PC-9 (cell line): ENCODE data around the gene GIGYF2. TPM values are rescaled to one million over a fixed set of nuclear protein-coding genes. Genes with fewer than 3 reads are reported as not detected.

Experiments
- BruUV-seq: library from RNA; stranded (reverse); fragments of 400-500 nt; replicated peaks from 2 replicates; lab custom pipeline; 2021; lab: Mats Ljungman, UMichigan
- CTCF ChIA-PET: fragments of 300-600 bp; sonication (Branson Sonifier 250); formaldehyde crosslinking; loops from one replicate; lab custom pipeline; 2022; ENCODE audit warnings: antibody characterized with exemption; lab: Charles Lee
- POLR2A ChIA-PET: fragments of 300-600 bp; sonication (Branson Sonifier 250); formaldehyde crosslinking; loops from one replicate; lab custom pipeline; 2022; ENCODE audit warnings: antibody characterized with exemption; ENCODE audit not compliant: unreplicated experiment; lab: Charles Lee
- DNase-seq, 2 experiments: peaks; one replicate each; pipeline versions ENCODE4 v3.0.0 to v3.0.0-alpha.2; 2015 to 2022; ENCODE audit warnings: mixed read lengths in 1 of 2
- H2AFZ ChIP-seq: fragments of 200-600 bp; sonication (generic); 2 replicates; pipeline ENCODE4 v1.8.1; 2017; ENCODE audit warnings: antibody characterized with exemption
- H3F3A ChIP-seq: fragments of 200-600 bp; sonication (generic); 2 replicates; pipeline ENCODE4 v1.8.1; 2017; ENCODE audit warnings: antibody characterized with exemption, mild to moderate bottlenecking, low read depth; ENCODE audit not compliant: insufficient read depth
- H3K27ac ChIP-seq: fragments of 200-600 bp; sonication (generic); 2 replicates; pipeline ENCODE4 v1.6.1; 2016; ENCODE audit warnings: mixed run types
- H3K27me3 ChIP-seq: fragments of 200-600 bp; sonication (generic); 2 replicates; pipeline ENCODE4 v1.6.1; 2016; ENCODE audit warnings: low read depth, mixed run types; ENCODE audit not compliant: insufficient read depth
- H3K36me3 ChIP-seq: fragments of 200-600 bp; sonication (generic); 2 replicates; pipeline ENCODE4 v1.6.1; 2016; ENCODE audit warnings: low read depth, mixed run types
- H3K4me1 ChIP-seq: fragments of 200-600 bp; sonication (generic); replicated peaks from 2 replicates; pipeline ENCODE4 v1.6.1; 2016; ENCODE audit warnings: mixed run types; ENCODE audit not compliant: insufficient read depth
- H3K4me2 ChIP-seq: fragments of 200-600 bp; sonication (generic); 2 replicates; pipeline ENCODE4 v1.6.1; 2017; ENCODE audit warnings: mixed run types
- H3K4me3 ChIP-seq: fragments of 200-600 bp; sonication (generic); 2 replicates; pipeline ENCODE4 v1.6.1; 2016; ENCODE audit warnings: mixed run types
- H3K79me2 ChIP-seq: fragments of 200-600 bp; sonication (generic); 2 replicates; pipeline ENCODE4 v1.6.1; 2017; ENCODE audit warnings: low read depth, mixed run types
- H3K9me2 ChIP-seq: fragments of 200-600 bp; sonication (generic); 2 replicates; pipeline ENCODE4 v1.8.1; 2017; ENCODE audit warnings: mild to moderate bottlenecking; ENCODE audit not compliant: insufficient read depth
- H3K9me3 ChIP-seq: fragments of 200-600 bp; sonication (generic); 2 replicates; pipeline ENCODE4 v1.8.1; 2016; ENCODE audit warnings: low read depth; ENCODE audit not compliant: insufficient read depth
- H4K20me1 ChIP-seq: fragments of 200-600 bp; sonication (generic); 2 replicates; pipeline ENCODE4 v1.8.1; 2017; ENCODE audit not compliant: insufficient read depth
- CTCF ChIP-seq: fragments of 200-600 bp; sonication (generic); conservative IDR thresholded peaks from 2 replicates; pipeline ENCODE4 v1.6.1; 2017; ENCODE audit warnings: mixed run types, antibody characterized with exemption, mild to moderate bottlenecking, moderate library complexity
- EZH2 ChIP-seq: fragments of 200-600 bp; sonication (generic); IDR thresholded peaks from 2 replicates; pipeline ENCODE4 v1.8.0; 2017; ENCODE audit warnings: antibody characterized with exemption, low read depth
- intact Hi-C: fragments of 100-400 bp; cut with micrococcal nuclease; formaldehyde crosslinking; loops from one replicate; pipeline ENCODE4 v1.10.0; 2022; ENCODE audit not compliant: unreplicated experiment
- total RNA-seq: library from RNA; stranded (reverse); gene quantifications from 2 replicates; pipeline ENCODE4 v1.2.3, GENCODE V29; 2021

Gene GIGYF2
- total RNA-seq, 1 experiment from 2014 or later: 86.4 TPM

DNA sequence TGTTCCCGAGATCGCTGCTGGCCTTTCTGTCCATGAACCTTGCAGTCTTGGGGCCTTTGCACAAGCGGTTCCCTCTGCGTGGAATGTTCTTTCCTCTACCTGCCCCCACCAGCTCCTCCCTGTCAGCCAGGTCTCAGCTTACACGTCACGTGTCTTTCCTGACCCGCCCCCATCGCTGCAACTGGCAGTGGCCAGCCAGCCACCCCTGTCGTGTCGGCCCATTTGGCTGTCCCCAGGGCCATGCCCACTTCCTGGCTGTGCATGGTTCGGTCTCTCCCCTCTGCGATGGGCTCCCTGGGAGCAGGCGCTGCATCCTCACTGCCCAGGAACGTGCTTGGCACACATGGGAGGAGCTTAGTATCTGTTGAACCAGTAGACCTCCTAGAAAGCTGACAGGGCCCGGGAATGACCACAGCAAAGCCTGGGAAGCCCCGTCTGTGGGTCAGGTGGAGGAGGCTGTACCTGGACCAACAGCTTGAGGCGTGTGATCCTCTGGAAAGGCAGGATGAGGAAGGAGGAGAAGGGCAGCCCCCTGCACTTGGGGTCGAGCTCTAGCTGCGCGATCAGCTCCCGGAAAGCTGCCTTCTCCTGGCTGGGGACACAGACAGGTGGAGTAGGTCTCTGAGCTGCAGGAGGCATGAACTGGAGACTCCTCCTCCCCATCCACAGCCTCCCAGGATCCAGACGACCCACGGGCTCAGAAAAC lies 193.9 kb downstream of the GIGYF2 start:
- BruUV-seq: TSS peak; percentile 69
- H3F3A ChIP-seq: peaks cover 21% of the 10 kb centered on the region; the same call in 1 of the 2 replicates
- H3K27me3 ChIP-seq: no peaks in the 10 kb centered on the region
- H3K9me2 ChIP-seq: no peaks in the 10 kb centered on the region
- H3K4me3 ChIP-seq: no peak overlapping the region
- ChIA-PET POLR2A (interaction anchor here (0.5 to 1.5 kb wide), 5 partner anchors 10 to 98 kb away, joined by 3 to 5 read pairs (median 3); no protein-coding TSS in a partner anchor), CTCF (interaction anchor here (0.6 to 1.3 kb wide), 4 partner anchors 80 to 361 kb away, joined by 3 to 7 read pairs (median 4); partner anchors contain the start of gene ATG16L1)
- H3K79me2 ChIP-seq: no peaks in the 10 kb centered on the region
- H4K20me1 ChIP-seq: no peaks in the 10 kb centered on the region
- peaks cover 3% of the 10 kb centered on the region for H3K4me1 ChIP-seq
- TF ChIP-seq CTCF (no peak), EZH2 (no peak)
- no peaks in the 10 kb centered on the region for H3K36me3 ChIP-seq
- H3K4me2 ChIP-seq: no peak overlapping the region
- no peaks in the 10 kb centered on the region for H3K9me3 ChIP-seq
- no peak overlapping the region for H3K27ac ChIP-seq
- DNase-seq: peak; percentile 62 to 99
- H2AFZ ChIP-seq: no peak overlapping the region
- intact Hi-C loops: loop anchor here (1.0 to 2.0 kb wide), 3 partner anchors 35 to 275 kb away; no protein-coding TSS in a partner anchor

DNA sequence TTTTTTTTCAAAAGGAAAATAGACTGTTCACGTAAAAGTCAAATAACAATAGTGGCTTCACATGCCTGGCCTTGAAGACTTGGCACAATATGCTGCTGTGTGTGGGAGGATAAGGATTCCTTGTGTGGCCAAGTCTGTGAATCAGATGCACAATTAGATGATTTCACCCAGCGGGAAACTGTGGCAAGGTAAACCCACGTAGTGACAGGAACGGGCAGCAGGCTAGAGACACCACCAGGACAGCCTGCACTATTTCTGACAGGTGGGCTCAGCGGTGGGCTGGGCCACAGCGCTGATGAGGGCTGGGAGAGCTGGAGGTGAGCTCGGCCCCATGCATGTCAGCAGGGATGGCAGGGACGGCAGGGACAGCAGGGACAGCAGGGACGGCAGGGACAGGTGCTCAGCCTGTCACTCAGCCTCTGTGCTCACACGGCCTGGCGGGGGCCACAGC lies 194.5 kb downstream of the GIGYF2 start:
- Histone ChIP-seq H3K9me3 (no peaks in the 10 kb centered on the region), H3K4me2 (no peak overlapping the region), H3K79me2 (no peaks in the 10 kb centered on the region), H3K27ac (no peak overlapping the region), H4K20me1 (no peaks in the 10 kb centered on the region), H3K9me2 (no peaks in the 10 kb centered on the region), H3K4me1 (no peaks in the 10 kb centered on the region), H3K4me3 (no peak overlapping the region), H3K27me3 (no peaks in the 10 kb centered on the region), H2AFZ (no peak overlapping the region), H3F3A (peaks cover 21% of the 10 kb centered on the region; the same call in 1 of the 2 replicates), H3K36me3 (no peaks in the 10 kb centered on the region)
- no TSS peak for BruUV-seq
- POLR2A ChIA-PET: interaction anchor here (0.6 to 0.8 kb wide), 2 partner anchors 10 to 45 kb away, joined by 3 read pairs; no protein-coding TSS in a partner anchor
- intact Hi-C loops: loop anchor here (1.0 to 2.0 kb wide), 3 partner anchors 35 to 275 kb away; no protein-coding TSS in a partner anchor
- DNase-seq: no peak
- no peak for TF ChIP-seq CTCF
- no peak for TF ChIP-seq EZH2
- CTCF ChIA-PET: interaction anchor here (0.6 to 1.3 kb wide), 4 partner anchors 80 to 360 kb away, joined by 3 to 7 read pairs (median 4); partner anchors contain the start of gene ATG16L1

DNA sequence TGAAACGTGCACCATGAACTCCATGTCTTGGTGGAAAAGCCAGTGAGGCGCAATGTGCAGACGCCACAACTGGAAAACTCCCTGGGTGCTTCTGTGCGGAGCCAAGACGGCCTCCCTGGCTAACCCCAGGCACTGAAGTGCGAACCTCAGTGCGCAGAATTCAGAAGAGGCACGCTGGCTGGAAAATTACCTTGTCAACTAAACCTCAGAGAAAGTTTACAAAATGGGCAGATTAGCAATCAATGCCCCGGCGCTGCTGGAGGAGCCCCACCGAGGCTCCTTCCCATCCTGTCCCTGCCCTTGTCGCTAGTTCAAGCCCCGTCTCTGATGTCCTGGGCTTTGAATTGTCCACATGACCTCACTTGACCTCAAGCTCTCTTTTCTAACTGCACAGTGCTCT lies 195.1 kb downstream of the GIGYF2 start:
- Histone ChIP-seq H3K4me1 (no peaks in the 10 kb centered on the region), H3K27ac (no peak overlapping the region), H3F3A (peaks cover 18% of the 10 kb centered on the region; the same call in 1 of the 2 replicates), H3K4me2 (no peak overlapping the region), H3K9me3 (no peaks in the 10 kb centered on the region), H3K4me3 (no peak overlapping the region), H3K9me2 (no peaks in the 10 kb centered on the region), H2AFZ (no peak overlapping the region), H3K36me3 (no peaks in the 10 kb centered on the region), H3K79me2 (no peaks in the 10 kb centered on the region), H4K20me1 (no peaks in the 10 kb centered on the region), H3K27me3 (no peaks in the 10 kb centered on the region)
- no TSS peak for BruUV-seq
- intact Hi-C loops: no loop called here
- ChIA-PET CTCF (no interaction called here), POLR2A (interaction anchor here (0.6 kb wide), 1 partner anchor 10 kb away, joined by 5 read pairs; no protein-coding TSS in a partner anchor)
- DNase-seq: no peak
- TF ChIP-seq CTCF (no peak), EZH2 (no peak)
